HFFc6 (cell line): Measurements from ENCODE around the gene UTP14A. TPM values are rescaled to one million over a fixed set of nuclear protein-coding genes. Genes with fewer than 3 reads are reported as not detected.

ENCODE experiments used
- DNase-seq: peaks from one replicate; pipeline ENCODE4 v3.0.0-alpha.2; 2018
- H3K27ac Mint-ChIP-seq: 2 replicates; pipeline ENCODE4 v1.8.0; 2020; ENCODE audit warnings: mild to moderate bottlenecking, mixed read lengths
- H3K27me3 Mint-ChIP-seq: 2 replicates; pipeline ENCODE4 v1.8.0; 2021; ENCODE audit warnings: mild to moderate bottlenecking, moderate library complexity, mixed read lengths; ENCODE audit not compliant: insufficient read depth
- H3K36me3 Mint-ChIP-seq: 2 replicates; pipeline ENCODE4 v1.8.0; 2021; ENCODE audit warnings: low read depth, mixed read lengths
- H3K4me1 Mint-ChIP-seq: 2 replicates; pipeline ENCODE4 v1.8.0; 2020; ENCODE audit warnings: low read depth, mixed read lengths
- H3K4me3 Mint-ChIP-seq: 2 replicates; pipeline ENCODE4 v1.8.0; 2020; ENCODE audit warnings: mild to moderate bottlenecking, moderate library complexity, mixed read lengths
- H3K9me3 Mint-ChIP-seq: 2 replicates; pipeline ENCODE4 v1.8.0; 2020; ENCODE audit warnings: mild to moderate bottlenecking, mixed read lengths
- total RNA-seq, 6 experiments: library from RNA; stranded (reverse); fragmentation: NEBNext Ultra II Directional; extraction: Animal tissue kit (Norgen Biotek cat#: 25700); gene quantifications; 2 replicates in 1 of 6; 3 replicates in 5 of 6; pipeline ENCODE4 v1.2.3, GENCODE V29; 2021
- TF ChIP-seq, protein P1 (sequence below): fragments of 200-600 bp; sonication (generic); IDR thresholded peaks from 2 replicates; pipeline ENCODE4 v1.5.0; 2021; ENCODE audit warnings: antibody characterized with exemption, mild to moderate bottlenecking

The UTP14A gene
- total RNA-seq, 6 experiments from 2014 or later, result 22.7 to 29.9 (median 23.3) TPM

DNA sequence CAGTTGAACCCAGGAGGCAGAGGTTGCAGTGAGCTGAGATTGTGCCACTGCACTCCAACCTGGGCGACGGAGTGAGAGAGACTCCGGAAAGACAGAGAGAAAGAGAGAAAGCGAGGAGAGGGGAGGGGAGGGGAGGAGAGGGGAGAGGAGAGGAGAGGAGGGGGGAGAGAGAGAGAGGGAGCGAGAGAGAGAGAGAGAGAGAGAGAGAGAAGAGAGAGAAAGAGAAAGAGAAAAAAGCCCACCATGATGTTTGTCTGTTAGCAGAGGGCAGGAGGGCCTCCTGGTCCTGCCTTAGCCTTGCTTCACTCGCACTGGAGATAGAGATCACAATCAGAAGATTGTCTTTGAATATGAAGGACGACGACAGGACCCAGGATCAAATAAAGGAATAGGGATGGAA is 57.8 kb downstream of the UTP14A start:
- no peak overlapping the region for H3K4me3 Mint-ChIP-seq
- H3K27me3 Mint-ChIP-seq, result peaks cover 2% of the 10 kb centered on the region; the same call in 1 of the 2 replicates
- DNase-seq, result no peak
- TF ChIP-seq, protein P1, sequence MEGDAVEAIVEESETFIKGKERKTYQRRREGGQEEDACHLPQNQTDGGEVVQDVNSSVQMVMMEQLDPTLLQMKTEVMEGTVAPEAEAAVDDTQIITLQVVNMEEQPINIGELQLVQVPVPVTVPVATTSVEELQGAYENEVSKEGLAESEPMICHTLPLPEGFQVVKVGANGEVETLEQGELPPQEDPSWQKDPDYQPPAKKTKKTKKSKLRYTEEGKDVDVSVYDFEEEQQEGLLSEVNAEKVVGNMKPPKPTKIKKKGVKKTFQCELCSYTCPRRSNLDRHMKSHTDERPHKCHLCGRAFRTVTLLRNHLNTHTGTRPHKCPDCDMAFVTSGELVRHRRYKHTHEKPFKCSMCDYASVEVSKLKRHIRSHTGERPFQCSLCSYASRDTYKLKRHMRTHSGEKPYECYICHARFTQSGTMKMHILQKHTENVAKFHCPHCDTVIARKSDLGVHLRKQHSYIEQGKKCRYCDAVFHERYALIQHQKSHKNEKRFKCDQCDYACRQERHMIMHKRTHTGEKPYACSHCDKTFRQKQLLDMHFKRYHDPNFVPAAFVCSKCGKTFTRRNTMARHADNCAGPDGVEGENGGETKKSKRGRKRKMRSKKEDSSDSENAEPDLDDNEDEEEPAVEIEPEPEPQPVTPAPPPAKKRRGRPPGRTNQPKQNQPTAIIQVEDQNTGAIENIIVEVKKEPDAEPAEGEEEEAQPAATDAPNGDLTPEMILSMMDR, result no peak
- no peaks in the 10 kb centered on the region for H3K36me3 Mint-ChIP-seq
- H3K4me1 Mint-ChIP-seq, result peaks cover 34% of the 10 kb centered on the region
- no peaks in the 10 kb centered on the region for H3K9me3 Mint-ChIP-seq
- H3K27ac Mint-ChIP-seq, result no peak overlapping the region

DNA sequence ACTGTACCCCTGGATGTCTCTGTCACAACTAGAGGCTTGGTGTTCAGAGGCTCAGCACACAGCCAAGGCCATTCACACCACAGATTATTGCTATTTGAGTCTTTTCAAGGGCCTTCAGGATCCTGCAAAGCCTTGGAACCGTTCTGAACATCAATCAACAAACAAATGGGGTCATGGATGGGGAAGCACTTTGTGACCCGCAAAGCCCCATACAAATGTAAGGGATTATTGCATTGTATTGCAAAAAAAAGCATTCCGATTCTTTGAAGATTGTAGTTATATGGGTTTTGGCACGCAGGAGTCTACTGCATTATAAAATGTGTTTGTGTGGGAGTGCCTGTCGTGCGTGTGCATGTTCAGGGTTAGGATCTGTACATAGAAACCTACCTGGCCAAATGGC is 59.2 kb downstream of the UTP14A start:
- TF ChIP-seq, protein P1, result no peak
- peaks cover 2% of the 10 kb centered on the region; the same call in 1 of the 2 replicates for H3K27me3 Mint-ChIP-seq
- peaks cover 19% of the 10 kb centered on the region for H3K4me1 Mint-ChIP-seq
- no peak overlapping the region for H3K27ac Mint-ChIP-seq
- H3K36me3 Mint-ChIP-seq, result no peaks in the 10 kb centered on the region
- no peak for DNase-seq
- no peaks in the 10 kb centered on the region for H3K9me3 Mint-ChIP-seq
- H3K4me3 Mint-ChIP-seq, result no peak overlapping the region

DNA sequence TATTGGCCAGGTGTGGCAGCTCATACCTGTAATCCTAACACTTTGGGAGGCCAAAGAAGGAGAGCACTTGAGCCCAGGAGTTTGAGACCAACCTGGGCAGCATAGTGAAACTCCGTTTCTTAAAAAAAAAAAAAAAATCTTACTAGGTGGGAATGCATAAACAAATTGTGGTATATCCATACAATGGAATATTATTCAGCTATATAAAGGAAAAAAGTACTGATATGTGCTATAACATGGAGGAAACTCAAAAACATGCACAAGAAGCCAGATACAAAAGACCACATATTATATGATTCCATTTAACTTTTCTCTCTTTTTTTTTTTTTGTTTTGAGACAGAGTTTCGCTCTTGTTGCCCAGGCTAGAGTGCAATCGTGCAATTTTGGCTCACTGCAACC is 63.0 kb downstream of the UTP14A start:
- no peaks in the 10 kb centered on the region for H3K9me3 Mint-ChIP-seq
- DNase-seq, result no peak
- H3K4me3 Mint-ChIP-seq, result no peak overlapping the region
- H3K36me3 Mint-ChIP-seq, result no peaks in the 10 kb centered on the region
- TF ChIP-seq, protein P1, result no peak
- H3K27me3 Mint-ChIP-seq, result peaks cover 11% of the 10 kb centered on the region
- H3K4me1 Mint-ChIP-seq, result no peaks in the 10 kb centered on the region
- H3K27ac Mint-ChIP-seq, result no peak overlapping the region

DNA sequence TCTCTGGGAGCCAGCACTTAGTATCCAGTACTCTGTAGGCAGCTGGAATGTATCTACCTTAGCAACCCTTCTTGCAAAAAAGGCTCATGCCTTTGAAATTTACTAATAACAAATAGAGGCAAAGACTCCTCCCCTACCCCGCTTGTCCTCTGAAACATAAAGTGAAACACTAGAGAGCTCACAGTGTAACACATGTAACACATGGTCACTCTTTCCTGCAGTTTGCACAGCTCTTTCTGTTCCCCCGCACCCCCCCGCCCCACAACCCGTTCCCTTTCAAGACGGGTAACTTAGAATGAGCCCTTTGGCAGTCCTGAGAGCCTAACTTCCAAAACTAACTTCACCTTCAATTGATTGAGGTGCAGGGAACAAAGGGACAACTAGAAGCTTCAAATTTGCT is 70.5 kb downstream of the UTP14A start:
- TF ChIP-seq, protein P1, result no peak
- peaks cover 16% of the 10 kb centered on the region for H3K27me3 Mint-ChIP-seq
- DNase-seq, result no peak
- H3K27ac Mint-ChIP-seq, result no peak overlapping the region
- H3K4me3 Mint-ChIP-seq, result no peak overlapping the region
- H3K9me3 Mint-ChIP-seq, result no peaks in the 10 kb centered on the region
- H3K36me3 Mint-ChIP-seq, result no peaks in the 10 kb centered on the region
- H3K4me1 Mint-ChIP-seq, result no peaks in the 10 kb centered on the region

Other genes starting within 250 kb of the UTP14A start
- not detected for gene XPNPEP2, start 167.2 kb upstream of the UTP14A start, total RNA-seq
- not detected for gene SASH3, start 126.2 kb upstream of the UTP14A start, total RNA-seq
- gene ZDHHC9, start 62.3 kb upstream of the UTP14A start, total RNA-seq, result 10 to 100 TPM; 30.8 to 47.8 (median 33.6) TPM
- gene BCORL1, start 76.5 kb downstream of the UTP14A start, total RNA-seq, result 10 to 100 TPM; 13.3 to 18.3 (median 14.8) TPM
- gene ELF4, start 204.3 kb downstream of the UTP14A start, total RNA-seq, result 10 to 100 TPM; 21.9 to 35.9 (median 31.4) TPM